ENCODE data around the gene PANX1.

PANX1 gene

GRCh38 chr11:94147433-94147845, 18.8 kb downstream of the PANX1 start:
- H3K27me3 ChIP-seq (ENCODE audit: low read depth, low read length): no peaks in the 10 kb centered on the region
- H3K79me2 ChIP-seq (ENCODE audit: low read length): peaks cover 91% of the 10 kb centered on the region
- H3K4me1 ChIP-seq (ENCODE audit: low read length): peaks cover 15% of the 10 kb centered on the region
- TF ChIP-seq EZH2phosphoT487 (IDR thresholded peaks at IDR 0.05; ENCODE audit: low read depth): no peak
- TF ChIP-seq CTCF (IDR thresholded peaks at IDR 0.05; ENCODE audit: low read depth, low read length): no peak
- H4K20me1 ChIP-seq (ENCODE audit: insufficient read depth, low read length): peaks cover 83% of the 10 kb centered on the region
- H3K4me3 ChIP-seq (ENCODE audit: low read length): no peak overlapping the region
- no peaks in the 10 kb centered on the region for H3K36me3 ChIP-seq (replicated peaks; ENCODE audit: low read depth, low read length)
- H3K9me3 ChIP-seq (ENCODE audit: insufficient read depth, low read length): no peaks in the 10 kb centered on the region
- H3K27ac ChIP-seq (ENCODE audit: low read length): no peak overlapping the region
- no peak overlapping the region for H3K9ac ChIP-seq (ENCODE audit: low read length)
- H2AFZ ChIP-seq (ENCODE audit: low read depth, low read length): no peak overlapping the region
- no peak overlapping the region for H3K4me2 ChIP-seq (ENCODE audit: low read length)

- H3K79me2 ChIP-seq (ENCODE audit: low read length): peaks cover 91% of the 10 kb centered on the region
- TF ChIP-seq EZH2phosphoT487 (IDR thresholded peaks at IDR 0.05; ENCODE audit: low read depth) (no peak), CTCF (IDR thresholded peaks at IDR 0.05; ENCODE audit: low read depth, low read length) (no peak)
- no peak overlapping the region for H2AFZ ChIP-seq (ENCODE audit: low read depth, low read length)
- no peak overlapping the region for H3K4me2 ChIP-seq (ENCODE audit: low read length)
- H3K36me3 ChIP-seq (replicated peaks; ENCODE audit: low read depth, low read length): no peaks in the 10 kb centered on the region
- no peaks in the 10 kb centered on the region for H3K9me3 ChIP-seq (ENCODE audit: insufficient read depth, low read length)
- H3K4me3 ChIP-seq (ENCODE audit: low read length): no peak overlapping the region
- H4K20me1 ChIP-seq (ENCODE audit: insufficient read depth, low read length): peaks cover 86% of the 10 kb centered on the region
- H3K27ac ChIP-seq (ENCODE audit: low read length): no peak overlapping the region
- H3K9ac ChIP-seq (ENCODE audit: low read length): no peak overlapping the region
- peaks cover 15% of the 10 kb centered on the region for H3K4me1 ChIP-seq (ENCODE audit: low read length)
- H3K27me3 ChIP-seq (ENCODE audit: low read depth, low read length): no peaks in the 10 kb centered on the region
Observed at GRCh38 chr11:94148189-94148588, 19.5 kb downstream of the PANX1 start.

GRCh38 chr11:94149431-94150017, 20.9 kb downstream of the PANX1 start:
- TF ChIP-seq EZH2phosphoT487 (IDR thresholded peaks at IDR 0.05; ENCODE audit: low read depth) (no peak), CTCF (IDR thresholded peaks at IDR 0.05; ENCODE audit: low read depth, low read length) (no peak)
- Histone ChIP-seq H3K9me3 (ENCODE audit: insufficient read depth, low read length) (no peaks in the 10 kb centered on the region), H3K9ac (ENCODE audit: low read length) (no peak overlapping the region), H3K79me2 (ENCODE audit: low read length) (peaks cover 91% of the 10 kb centered on the region), H3K4me1 (ENCODE audit: low read length) (peaks cover 15% of the 10 kb centered on the region), H3K27me3 (ENCODE audit: low read depth, low read length) (no peaks in the 10 kb centered on the region), H3K4me3 (ENCODE audit: low read length) (no peak overlapping the region), H2AFZ (ENCODE audit: low read depth, low read length) (no peak overlapping the region), H3K36me3 (replicated peaks; ENCODE audit: low read depth, low read length) (peaks cover 12% of the 10 kb centered on the region), H3K4me2 (ENCODE audit: low read length) (no peak overlapping the region), H4K20me1 (ENCODE audit: insufficient read depth, low read length) (peaks cover 88% of the 10 kb centered on the region), H3K27ac (ENCODE audit: low read length) (no peak overlapping the region)

GRCh38 chr11:94150056-94150455, 21.4 kb downstream of the PANX1 start:
- TF ChIP-seq CTCF (IDR thresholded peaks at IDR 0.05; ENCODE audit: low read depth, low read length) (no peak), EZH2phosphoT487 (IDR thresholded peaks at IDR 0.05; ENCODE audit: low read depth) (no peak)
- Histone ChIP-seq H3K9me3 (ENCODE audit: insufficient read depth, low read length) (no peaks in the 10 kb centered on the region), H2AFZ (ENCODE audit: low read depth, low read length) (no peak overlapping the region), H3K4me3 (ENCODE audit: low read length) (no peak overlapping the region), H3K27me3 (ENCODE audit: low read depth, low read length) (no peaks in the 10 kb centered on the region), H3K79me2 (ENCODE audit: low read length) (peaks cover 86% of the 10 kb centered on the region), H3K4me1 (ENCODE audit: low read length) (peaks cover 15% of the 10 kb centered on the region), H3K9ac (ENCODE audit: low read length) (no peak overlapping the region), H3K27ac (ENCODE audit: low read length) (no peak overlapping the region), H4K20me1 (ENCODE audit: insufficient read depth, low read length) (peaks cover 83% of the 10 kb centered on the region), H3K4me2 (ENCODE audit: low read length) (no peak overlapping the region), H3K36me3 (replicated peaks; ENCODE audit: low read depth, low read length) (peaks cover 12% of the 10 kb centered on the region)
